ENCODE measurements around the gene PMS2.
"Not testable (repeated sequence)": the region's sequence is repeated elsewhere in the genome, so short reads cannot be mapped to it uniquely, and the experiment has no call there.

Gene PMS2

DNA sequence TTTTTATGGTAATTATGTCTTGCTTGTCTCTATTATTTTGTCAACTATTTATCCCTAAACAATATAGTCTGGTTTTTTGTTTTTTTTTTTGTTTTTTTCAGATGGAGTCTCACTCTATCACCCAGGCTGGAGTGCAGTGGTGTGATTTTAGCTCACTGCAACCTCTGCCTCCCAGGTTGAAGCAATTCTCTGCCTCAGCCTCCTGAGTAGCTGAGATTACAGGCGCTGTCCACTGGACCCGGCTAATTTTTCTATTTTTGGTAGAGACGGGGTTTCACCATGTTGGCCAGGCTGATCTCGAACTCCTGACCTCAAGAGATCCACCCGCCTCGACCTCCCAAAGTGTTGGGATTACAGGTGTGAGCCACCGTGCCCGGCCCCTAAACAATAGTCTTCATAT lies 1.5 kb upstream of the PMS2 start:
- H3K9ac ChIP-seq (ENCODE audit: low read length); H3K27me3 ChIP-seq (ENCODE audit: control insufficient read depth, insufficient read depth, low read length); H3K27ac ChIP-seq (ENCODE audit: low read depth, low read length); H3K4me3 ChIP-seq (ENCODE audit: low read length); H3K36me3 ChIP-seq (ENCODE audit: control insufficient read depth, insufficient read depth, low read length); H3K4me1 ChIP-seq (ENCODE audit: control insufficient read depth, insufficient read depth, low read length): not testable (repeated sequence)

DNA sequence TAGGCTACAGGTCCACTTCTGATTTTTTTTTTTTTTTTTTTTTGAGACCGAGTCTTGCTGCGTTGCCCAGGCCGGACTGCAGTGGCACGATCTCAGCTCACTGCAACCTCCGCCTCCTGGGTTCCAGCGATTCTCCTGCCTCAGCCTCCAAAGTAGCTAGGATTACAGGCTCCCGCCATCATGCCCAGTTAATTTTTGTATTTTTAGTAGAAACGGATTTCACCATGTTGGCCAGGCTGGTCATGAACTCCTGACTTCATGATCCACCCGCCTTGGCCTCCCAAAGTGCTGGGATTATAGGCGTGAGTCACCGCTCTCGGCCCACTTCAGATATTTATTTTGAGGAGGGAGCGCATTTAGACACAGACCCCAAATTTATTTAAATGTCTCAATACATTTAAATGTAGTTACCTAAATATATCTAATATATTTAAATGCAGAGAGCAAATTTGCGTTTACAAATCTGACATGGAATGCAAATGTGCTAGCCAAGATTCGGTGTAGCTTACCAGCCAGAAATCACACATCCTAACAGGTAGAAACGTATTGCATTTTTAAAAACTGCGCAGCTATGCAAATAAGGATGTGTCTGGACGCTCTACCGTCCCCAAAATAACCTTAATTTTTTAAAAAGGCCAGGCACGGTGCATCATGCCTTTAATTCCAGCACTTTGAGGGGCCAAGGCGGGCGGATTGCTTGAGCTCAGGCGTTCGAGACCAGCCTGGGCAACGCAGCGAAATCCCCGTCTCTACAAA lies 836 bp downstream of the PMS2 start:
- not testable (repeated sequence) for H3K4me1 ChIP-seq (ENCODE audit: control insufficient read depth, insufficient read depth, low read length); H3K27ac ChIP-seq (ENCODE audit: low read depth, low read length); H3K36me3 ChIP-seq (ENCODE audit: control insufficient read depth, insufficient read depth, low read length); H3K27me3 ChIP-seq (ENCODE audit: control insufficient read depth, insufficient read depth, low read length); H3K9ac ChIP-seq (ENCODE audit: low read length)
- peak overlapping the region; percentile 95 for H3K4me3 ChIP-seq (ENCODE audit: low read length)

DNA sequence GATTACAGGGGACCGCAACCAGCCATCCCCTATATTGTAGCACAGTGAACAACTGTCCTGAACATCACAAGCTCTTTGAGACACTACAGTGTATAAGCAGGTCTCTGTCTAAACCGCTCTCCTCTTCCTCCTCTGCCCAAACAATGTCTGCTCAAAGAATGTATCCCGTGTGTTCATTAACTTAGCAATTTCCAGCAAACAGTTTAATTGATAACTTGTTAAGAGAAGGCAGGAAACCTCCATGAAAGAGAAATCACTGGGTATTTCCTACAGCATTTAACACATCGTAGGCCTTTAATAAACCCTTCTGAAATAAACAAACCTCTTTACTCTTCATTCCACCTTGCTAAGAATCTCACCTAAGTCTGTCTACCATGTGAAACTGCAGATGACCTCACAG lies 1.5 kb downstream of the PMS2 start:
- H3K9ac ChIP-seq (ENCODE audit: low read length): no peak overlapping the region
- no peak overlapping the region for H3K27ac ChIP-seq (ENCODE audit: low read depth, low read length)
- H3K4me3 ChIP-seq (ENCODE audit: low read length): no peak overlapping the region
- H3K27me3 ChIP-seq (ENCODE audit: control insufficient read depth, insufficient read depth, low read length): no peaks in the 10 kb centered on the region
- H3K36me3 ChIP-seq (ENCODE audit: control insufficient read depth, insufficient read depth, low read length): no peaks in the 10 kb centered on the region
- H3K4me1 ChIP-seq (ENCODE audit: control insufficient read depth, insufficient read depth, low read length): peaks cover 2% of the 10 kb centered on the region

DNA sequence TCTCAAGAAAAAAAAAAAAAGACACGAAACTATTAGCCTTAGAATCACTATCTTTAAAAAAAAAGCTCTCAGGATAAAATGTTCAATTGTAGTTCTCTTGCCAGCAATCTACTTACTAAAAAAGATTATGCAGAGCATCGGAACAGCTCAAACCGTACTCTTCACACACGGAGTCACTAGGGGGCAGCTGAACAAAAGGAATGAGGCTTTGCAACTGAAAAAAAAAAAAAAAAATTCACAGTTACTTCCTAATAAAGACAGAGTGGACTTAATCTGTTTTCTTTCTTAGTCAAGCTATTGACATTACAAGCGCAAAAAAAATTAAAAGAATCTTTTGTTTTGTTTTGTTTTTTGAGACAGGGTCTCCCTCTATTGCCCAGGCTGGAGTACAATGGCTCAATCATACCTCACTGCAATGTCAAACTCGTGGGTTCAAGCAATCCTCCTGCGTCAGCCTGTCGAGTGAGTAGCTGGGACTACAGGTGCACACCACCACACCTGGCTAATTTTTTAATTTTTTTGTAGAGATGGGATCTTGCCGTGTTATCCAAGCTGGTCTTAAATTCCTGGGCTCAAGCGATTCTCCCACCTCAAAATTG lies 11.5 kb downstream of the PMS2 start:
- H3K9ac ChIP-seq (ENCODE audit: low read length): no peak overlapping the region
- H3K4me3 ChIP-seq (ENCODE audit: low read length): no peak overlapping the region
- peaks cover 9% of the 10 kb centered on the region for H3K36me3 ChIP-seq (ENCODE audit: control insufficient read depth, insufficient read depth, low read length)
- no peaks in the 10 kb centered on the region for H3K27me3 ChIP-seq (ENCODE audit: control insufficient read depth, insufficient read depth, low read length)
- peaks cover 4% of the 10 kb centered on the region for H3K4me1 ChIP-seq (ENCODE audit: control insufficient read depth, insufficient read depth, low read length)
- H3K27ac ChIP-seq (ENCODE audit: low read depth, low read length): no peak overlapping the region

DNA sequence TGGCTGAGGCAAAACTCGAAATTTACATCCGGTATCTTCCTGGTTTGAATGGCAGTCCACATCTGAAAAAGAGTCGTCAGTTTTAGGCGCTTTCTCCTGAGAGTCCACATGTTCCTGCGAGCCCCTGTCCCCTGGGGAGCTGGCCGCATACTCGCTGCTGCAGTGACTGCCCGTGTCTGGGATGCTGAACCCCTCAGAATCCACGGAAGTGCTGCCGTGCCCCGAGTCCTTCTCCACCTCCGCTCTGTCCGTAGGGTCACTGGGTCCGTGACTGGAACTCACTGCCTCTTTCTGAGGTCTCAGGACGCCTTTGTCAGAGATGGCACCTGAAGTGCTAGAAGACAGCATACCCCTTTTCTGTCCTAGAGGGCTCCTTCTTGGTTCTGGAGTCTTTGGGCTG lies 21.8 kb downstream of the PMS2 start:
- H3K27ac ChIP-seq (ENCODE audit: low read depth, low read length); H3K9ac ChIP-seq (ENCODE audit: low read length); H3K27me3 ChIP-seq (ENCODE audit: control insufficient read depth, insufficient read depth, low read length); H3K4me3 ChIP-seq (ENCODE audit: low read length); H3K4me1 ChIP-seq (ENCODE audit: control insufficient read depth, insufficient read depth, low read length); H3K36me3 ChIP-seq (ENCODE audit: control insufficient read depth, insufficient read depth, low read length): not testable (repeated sequence)

DNA sequence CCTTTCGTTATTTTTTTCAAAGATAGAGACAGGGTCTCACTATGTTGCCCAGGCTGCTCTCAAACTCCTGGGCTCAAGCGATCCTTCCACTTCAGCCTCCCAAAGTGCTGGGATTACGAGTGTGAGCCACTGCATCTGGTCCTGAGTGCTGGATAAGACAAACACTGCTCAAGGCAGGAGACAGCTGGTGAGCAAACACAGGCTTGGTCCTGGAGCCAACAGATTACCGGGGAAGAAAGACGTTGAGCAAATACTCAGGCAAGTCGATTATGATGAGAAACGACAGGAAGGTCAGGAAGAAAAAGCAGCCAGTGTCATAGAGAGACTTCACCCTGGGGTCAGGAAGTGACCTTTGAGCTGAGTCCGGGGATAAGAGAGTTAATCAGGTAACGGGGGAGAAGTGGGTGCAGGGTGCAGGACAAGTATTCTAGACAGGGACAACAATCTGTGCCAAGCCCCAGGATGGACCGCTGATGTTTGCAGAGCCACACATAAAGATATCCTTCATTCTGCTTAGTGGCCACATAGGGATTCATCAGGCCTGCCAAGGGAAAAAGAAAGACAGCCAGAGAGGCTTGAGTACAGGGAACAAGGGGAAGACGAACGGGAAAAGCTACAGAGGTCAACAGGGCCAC lies 29.1 kb downstream of the PMS2 start:
- H3K4me1 ChIP-seq (ENCODE audit: control insufficient read depth, insufficient read depth, low read length); H3K27me3 ChIP-seq (ENCODE audit: control insufficient read depth, insufficient read depth, low read length); H3K4me3 ChIP-seq (ENCODE audit: low read length); H3K9ac ChIP-seq (ENCODE audit: low read length); H3K36me3 ChIP-seq (ENCODE audit: control insufficient read depth, insufficient read depth, low read length); H3K27ac ChIP-seq (ENCODE audit: low read depth, low read length): not testable (repeated sequence)

DNA sequence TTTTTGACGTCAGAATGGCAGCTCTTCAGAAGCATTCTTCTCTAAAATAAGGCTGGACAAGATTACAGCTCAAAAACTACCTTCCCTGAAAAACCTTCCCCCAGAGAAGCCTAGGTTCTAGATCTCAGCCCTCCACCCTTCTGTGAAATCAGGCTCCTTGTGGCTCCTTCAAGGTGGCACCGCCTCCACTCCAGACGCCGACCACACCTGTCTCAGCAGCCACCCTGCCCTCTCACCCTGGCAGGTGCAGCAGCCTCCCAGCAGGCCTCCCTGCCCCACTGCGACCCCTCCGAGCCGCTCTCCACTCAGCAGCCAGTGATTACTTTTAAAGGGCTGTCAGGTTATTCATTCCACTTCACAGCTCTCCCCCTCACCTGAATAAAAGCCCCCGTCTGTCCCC lies 35.3 kb downstream of the PMS2 start:
- not testable (repeated sequence) for H3K9ac ChIP-seq (ENCODE audit: low read length)

DNA sequence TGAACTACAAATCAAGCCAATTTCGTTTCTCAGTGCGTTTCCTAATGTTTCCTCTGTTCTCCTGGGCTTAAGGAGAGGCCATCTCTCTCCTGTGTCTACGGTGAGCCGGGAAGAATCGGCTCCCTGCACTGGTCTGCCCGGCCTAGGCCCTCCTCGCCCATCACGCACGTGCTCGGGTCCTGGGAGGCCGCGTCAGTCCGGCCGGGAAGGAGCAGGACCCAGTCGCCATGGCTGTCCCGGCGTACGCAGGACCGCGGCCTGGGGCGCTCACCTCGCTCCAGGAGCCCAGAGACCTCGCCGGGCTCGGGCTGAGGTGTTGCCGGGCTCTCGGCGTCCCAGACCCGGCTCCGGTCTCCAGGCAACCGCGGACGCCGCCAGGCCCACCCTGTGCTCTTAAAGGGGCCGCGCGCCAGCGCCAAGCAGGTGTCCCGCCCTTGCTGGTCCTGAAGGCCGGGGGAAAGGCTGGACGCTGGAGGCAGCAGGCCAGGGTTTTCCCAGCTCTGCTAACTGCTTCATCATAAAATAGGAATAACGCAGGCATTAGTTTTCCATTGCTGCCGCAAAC lies 38.4 kb downstream of the PMS2 start, which contains the start of gene RSPH10B:
TSS of gene RSPH10B (minus strand) at position 343 of the 565 bp plus-strand sequence. CDS start 3,573 bp downstream, outside the sequence.
- not testable (repeated sequence) for H3K27ac ChIP-seq (ENCODE audit: low read depth, low read length); H3K4me1 ChIP-seq (ENCODE audit: control insufficient read depth, insufficient read depth, low read length); H3K4me3 ChIP-seq (ENCODE audit: low read length); H3K27me3 ChIP-seq (ENCODE audit: control insufficient read depth, insufficient read depth, low read length); H3K36me3 ChIP-seq (ENCODE audit: control insufficient read depth, insufficient read depth, low read length); H3K9ac ChIP-seq (ENCODE audit: low read length)

More for the DNA sequence above, 35.3 kb downstream of the PMS2 start:
- not testable (repeated sequence) for H3K36me3 ChIP-seq (ENCODE audit: control insufficient read depth, insufficient read depth, low read length); H3K27me3 ChIP-seq (ENCODE audit: control insufficient read depth, insufficient read depth, low read length); H3K4me3 ChIP-seq (ENCODE audit: low read length); H3K4me1 ChIP-seq (ENCODE audit: control insufficient read depth, insufficient read depth, low read length); H3K27ac ChIP-seq (ENCODE audit: low read depth, low read length)

DNA sequence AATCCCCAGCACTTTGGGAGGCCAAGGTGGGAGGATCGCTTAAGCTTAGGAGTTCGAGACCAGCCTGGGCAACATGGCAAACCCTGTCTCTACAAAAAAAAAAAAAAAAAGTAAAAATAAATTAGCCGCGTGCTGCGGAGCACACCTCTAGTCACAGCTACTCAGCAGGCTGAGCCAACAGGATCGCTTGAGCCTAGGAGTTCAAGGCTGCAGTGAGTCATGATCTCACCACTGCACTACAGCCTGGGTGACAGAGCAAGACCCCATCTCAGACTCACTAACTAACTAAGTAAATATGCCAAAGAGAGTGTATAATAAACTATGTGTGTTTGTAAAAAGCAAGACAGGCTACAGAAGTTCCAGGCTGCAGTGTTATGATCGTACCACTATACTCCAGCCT lies 45.0 kb downstream of the PMS2 start:
- H3K36me3 ChIP-seq (ENCODE audit: control insufficient read depth, insufficient read depth, low read length); H3K9ac ChIP-seq (ENCODE audit: low read length); H3K4me3 ChIP-seq (ENCODE audit: low read length); H3K27me3 ChIP-seq (ENCODE audit: control insufficient read depth, insufficient read depth, low read length); H3K27ac ChIP-seq (ENCODE audit: low read depth, low read length); H3K4me1 ChIP-seq (ENCODE audit: control insufficient read depth, insufficient read depth, low read length): not testable (repeated sequence)

DNA sequence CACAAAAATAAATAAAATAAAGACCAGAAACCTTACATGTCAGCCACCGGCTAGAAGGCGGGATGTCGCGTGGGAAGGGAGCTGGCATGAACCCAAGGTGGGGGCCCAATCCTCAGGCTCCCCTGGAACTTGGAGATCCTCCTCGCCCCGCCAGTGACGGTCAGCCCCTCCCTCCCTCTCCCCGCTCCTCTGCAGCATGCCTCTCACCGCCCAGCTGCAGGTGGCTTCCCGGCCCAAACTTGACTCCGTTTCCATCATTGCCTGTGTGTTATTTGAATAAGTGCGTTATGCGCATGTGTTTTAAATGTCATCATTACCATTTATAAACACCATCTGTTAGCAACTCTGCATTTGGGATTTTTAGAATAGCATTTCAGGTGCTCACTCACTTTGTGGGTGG lies 45.6 kb downstream of the PMS2 start:
- not testable (repeated sequence) for H3K9ac ChIP-seq (ENCODE audit: low read length); H3K4me1 ChIP-seq (ENCODE audit: control insufficient read depth, insufficient read depth, low read length); H3K27me3 ChIP-seq (ENCODE audit: control insufficient read depth, insufficient read depth, low read length); H3K36me3 ChIP-seq (ENCODE audit: control insufficient read depth, insufficient read depth, low read length); H3K4me3 ChIP-seq (ENCODE audit: low read length); H3K27ac ChIP-seq (ENCODE audit: low read depth, low read length)

DNA sequence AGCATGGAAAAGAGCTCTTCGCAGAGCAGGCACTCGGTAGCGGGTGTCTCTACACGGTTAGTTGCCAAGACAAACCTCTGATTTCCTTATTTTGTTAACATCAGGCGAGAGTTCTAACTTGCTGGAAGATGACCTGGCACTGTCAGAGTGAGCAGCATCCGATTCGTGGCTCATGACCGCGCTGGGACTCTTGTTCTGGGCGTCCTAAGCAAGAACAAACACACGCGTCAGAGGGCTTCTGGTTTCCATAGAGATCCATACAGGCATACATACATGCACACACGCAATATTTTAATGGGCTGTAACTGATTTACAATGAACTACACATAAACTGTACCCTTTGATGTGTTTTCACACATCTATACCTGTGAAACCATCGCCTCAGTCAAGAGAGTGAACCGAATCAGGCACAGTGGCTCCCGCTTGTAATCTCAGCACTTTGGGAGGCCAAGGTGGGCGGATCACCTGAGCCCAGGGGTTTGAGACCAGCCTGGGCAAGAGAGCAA lies 73.9 kb downstream of the PMS2 start:
- H3K27ac ChIP-seq (ENCODE audit: low read depth, low read length); H3K36me3 ChIP-seq (ENCODE audit: control insufficient read depth, insufficient read depth, low read length); H3K4me1 ChIP-seq (ENCODE audit: control insufficient read depth, insufficient read depth, low read length); H3K4me3 ChIP-seq (ENCODE audit: low read length); H3K27me3 ChIP-seq (ENCODE audit: control insufficient read depth, insufficient read depth, low read length); H3K9ac ChIP-seq (ENCODE audit: low read length): not testable (repeated sequence)

DNA sequence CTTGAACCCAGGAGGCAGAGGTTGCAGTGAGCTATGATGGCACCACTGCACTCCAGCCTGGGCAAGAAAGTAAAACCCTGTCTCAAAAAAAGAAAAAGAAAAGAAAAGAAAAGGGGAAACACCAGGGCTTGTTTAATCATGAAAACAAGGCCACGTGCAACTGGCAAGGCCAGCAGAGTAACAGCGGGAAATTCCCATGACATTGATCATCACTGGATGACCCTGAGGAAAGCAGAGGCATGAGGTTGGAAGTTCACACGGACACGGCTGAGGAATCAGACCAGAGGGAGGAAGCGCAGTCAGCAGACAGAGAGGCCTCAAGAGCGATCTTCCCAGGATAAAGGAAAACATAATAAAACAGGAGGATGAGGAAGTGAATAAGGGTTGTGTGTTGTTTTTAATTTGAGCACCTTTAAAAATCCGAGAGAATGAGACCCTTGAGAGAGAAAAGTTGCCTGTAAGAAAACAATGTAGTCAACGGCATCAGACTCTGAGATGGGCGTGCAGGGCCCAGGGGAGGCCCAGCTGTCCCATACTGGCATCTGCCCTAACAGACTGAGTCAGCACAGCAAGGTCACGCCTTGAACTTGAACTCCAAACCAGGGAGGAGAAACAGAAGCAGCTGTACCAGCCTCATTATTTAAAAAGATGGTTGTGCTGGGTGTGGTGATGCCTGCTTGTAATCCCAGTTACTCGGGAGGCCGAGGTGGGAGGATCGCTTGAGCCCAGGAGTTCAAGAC lies 76.8 kb downstream of the PMS2 start:
- not testable (repeated sequence) for H3K36me3 ChIP-seq (ENCODE audit: control insufficient read depth, insufficient read depth, low read length); H3K9ac ChIP-seq (ENCODE audit: low read length); H3K27me3 ChIP-seq (ENCODE audit: control insufficient read depth, insufficient read depth, low read length); H3K27ac ChIP-seq (ENCODE audit: low read depth, low read length); H3K4me1 ChIP-seq (ENCODE audit: control insufficient read depth, insufficient read depth, low read length); H3K4me3 ChIP-seq (ENCODE audit: low read length)

Data from rectal smooth muscle tissue (tissue), 1 donor.